SK-N-SH (cell line): Measurements from ENCODE around the gene GARRE1. TPM values are rescaled to one million over a fixed set of nuclear protein-coding genes. Genes with fewer than 3 reads are reported as not detected.

Source experiments
- CTCF ChIA-PET: fragments of 300-600, 350-600 bp; formaldehyde crosslinking; extraction: SDS; loops from one replicate; lab custom pipeline; 2021; lab: Yijun Ruan, JAX
- POLR2A ChIA-PET: fragments of 350-600 bp; sonication (Branson Sonifier 250); formaldehyde crosslinking; extraction: SDS; loops from one replicate; lab custom pipeline; 2020; ENCODE audit warnings: antibody characterized with exemption, inconsistent platforms; lab: Yijun Ruan, JAX
- DNase-seq: peaks from one replicate; pipeline ENCODE4 v3.0.0; 2012
- H2AFZ ChIP-seq: fragments of 200-600 bp; sonication (generic); 2 replicates; pipeline ENCODE4 v1.8.1; 2016; ENCODE audit warnings: antibody characterized with exemption, mild to moderate bottlenecking, low read depth
- H3F3A ChIP-seq: fragments of 200-600 bp; sonication (generic); replicated peaks from 2 replicates; pipeline ENCODE3; 2016; ENCODE audit warnings: antibody characterized with exemption, mild to moderate bottlenecking; ENCODE audit not compliant: insufficient read depth
- H3K27ac ChIP-seq, 2 experiments: fragments of 200-500 bp in 1 of 2; fragments of 200-600 bp in 1 of 2; sonication (Bioruptor generic) in 1 of 2; sonication (generic), shearing (Covaris generic) in 1 of 2; 2 replicates each; pipeline versions ENCODE4 v1.5.1 to v1.6.1; 2014 to 2016; ENCODE audit warnings: low read depth in 2 of 2, inconsistent platforms in 1 of 2, low read length in 1 of 2, mild to moderate bottlenecking in 1 of 2, mixed read lengths in 1 of 2
- H3K27me3 ChIP-seq: fragments of 200-600 bp; sonication (generic), shearing (Covaris generic); 2 replicates; pipeline ENCODE4 v1.6.1; 2016; ENCODE audit warnings: mixed run types; ENCODE audit not compliant: insufficient read depth
- H3K36me3 ChIP-seq, 2 experiments: fragments of 200-500 bp in 1 of 2; fragments of 200-600 bp in 1 of 2; sonication (Bioruptor generic) in 1 of 2; sonication (generic) in 1 of 2; replicated peaks in 1 of 2; 2 replicates each; pipeline versions ENCODE3 to v1.5.1; 2014 to 2016; ENCODE audit warnings: low read length in 1 of 2, mild to moderate bottlenecking in 1 of 2; ENCODE audit not compliant: insufficient read depth in 2 of 2, control insufficient read depth in 1 of 2
- H3K4me1 ChIP-seq, 2 experiments: fragments of 200-500 bp in 1 of 2; fragments of 200-600 bp in 1 of 2; sonication (Bioruptor generic) in 1 of 2; sonication (generic), shearing (Covaris generic) in 1 of 2; 2 replicates each; pipeline versions ENCODE4 v1.5.1 to v1.6.1; 2014 to 2016; ENCODE audit warnings: low read depth in 1 of 2, low read length in 1 of 2, mixed run types in 1 of 2; ENCODE audit not compliant: insufficient read depth in 2 of 2, control insufficient read depth in 1 of 2
- H3K4me2 ChIP-seq: fragments of 200-600 bp; sonication (generic), shearing (Covaris generic); 2 replicates; pipeline ENCODE4 v1.6.1; 2017; ENCODE audit warnings: mixed run types
- H3K4me3 ChIP-seq, 2 experiments: fragments of 200-500 bp in 1 of 2; fragments of 200-600 bp in 1 of 2; sonication (Bioruptor generic) in 1 of 2; sonication (generic), shearing (Covaris generic) in 1 of 2; 2 replicates each; pipeline versions ENCODE4 v1.5.1 to v1.8.1; 2014 to 2016; ENCODE audit warnings: low read depth in 2 of 2, inconsistent platforms in 1 of 2, low read length in 1 of 2, mild to moderate bottlenecking in 1 of 2, mixed read lengths in 1 of 2, moderate library complexity in 1 of 2
- H3K79me2 ChIP-seq: fragments of 200-600 bp; sonication (generic); 2 replicates; pipeline ENCODE4 v1.8.1; 2017; ENCODE audit warnings: mild to moderate bottlenecking; ENCODE audit not compliant: insufficient read depth
- H3K9ac ChIP-seq: fragments of 200-600 bp; sonication (generic); 2 replicates; pipeline ENCODE4 v1.6.1; 2017; ENCODE audit warnings: mixed run types
- H3K9me2 ChIP-seq: fragments of 200-600 bp; sonication (generic); 2 replicates; pipeline ENCODE4 v1.6.1; 2017; ENCODE audit warnings: mixed run types
- H3K9me3 ChIP-seq: fragments of 200-600 bp; sonication (generic); 2 replicates; pipeline ENCODE4 v1.6.1; 2017; ENCODE audit warnings: mixed run types, mild to moderate bottlenecking, moderate library complexity
- H4K20me1 ChIP-seq: fragments of 200-600 bp; sonication (generic); 2 replicates; pipeline ENCODE4 v1.6.1; 2017; ENCODE audit warnings: mild to moderate bottlenecking, mixed run types; ENCODE audit not compliant: insufficient read depth
- CHD2 ChIP-seq: fragments of 150-350 bp; IDR thresholded peaks from 2 replicates; pipeline ENCODE4 v1.6.1; 2018; ENCODE audit warnings: low read length; ENCODE audit not compliant: partially characterized antibody
- CTCF ChIP-seq: fragments of 200-600 bp; sonication (generic); IDR thresholded peaks from 2 replicates; pipeline ENCODE4 v1.6.1; 2017; ENCODE audit warnings: antibody characterized with exemption, mild to moderate bottlenecking, moderate library complexity
- ELF1 ChIP-seq: IDR thresholded peaks from 2 replicates; pipeline ENCODE4 v1.4.0; 2012
- EP300 ChIP-seq, 2 experiments: IDR thresholded peaks; 2 replicates each; pipeline versions ENCODE4 v1.4.0 to v1.6.1; 2012; ENCODE audit warnings: borderline replicate concordance in 1 of 2, low read depth in 1 of 2, low read length in 1 of 2
- EZH2phosphoT487 ChIP-seq: fragments of 200-600 bp; sonication (generic); IDR thresholded peaks from 2 replicates; pipeline ENCODE4 v1.6.1; 2017; ENCODE audit warnings: low read depth, mixed run types, mild to moderate bottlenecking, antibody characterized with exemption, moderate library complexity, borderline replicate concordance
- FOSL2 ChIP-seq: IDR thresholded peaks from 2 replicates; pipeline ENCODE4 v1.4.0; 2012; ENCODE audit warnings: low read depth, mild to moderate bottlenecking, moderate library complexity, borderline replicate concordance
- FOXM1 ChIP-seq: IDR thresholded peaks from 2 replicates; pipeline ENCODE4 v1.4.0; 2012; ENCODE audit warnings: low read depth, mild to moderate bottlenecking
- GABPA ChIP-seq: IDR thresholded peaks from 2 replicates; pipeline ENCODE4 v1.4.0; 2012; ENCODE audit warnings: low read depth, mild to moderate bottlenecking
- GATA2 ChIP-seq: sonication (generic); formaldehyde crosslinking; IDR thresholded peaks from 2 replicates; pipeline ENCODE4 v1.5.0; 2020; ENCODE audit warnings: mild to moderate bottlenecking, missing genetic modification reagents
- MAX ChIP-seq: IDR thresholded peaks from 2 replicates; pipeline ENCODE4 v1.4.0; 2012; ENCODE audit warnings: low read depth
- MXI1 ChIP-seq: IDR thresholded peaks from 2 replicates; pipeline ENCODE4 v1.6.1; 2012; ENCODE audit warnings: mild to moderate bottlenecking, low read depth, low read length, improper control_type of control experiment
- NFIC ChIP-seq: IDR thresholded peaks from 2 replicates; pipeline ENCODE4 v1.4.0; 2012; ENCODE audit warnings: borderline replicate concordance
- POLR2AphosphoS5 ChIP-seq: IDR thresholded peaks from 2 replicates; pipeline ENCODE4 v1.6.1; 2012; ENCODE audit warnings: low read depth, low read length
- REST ChIP-seq: IDR thresholded peaks from 2 replicates; pipeline ENCODE4 v1.6.1; 2012; ENCODE audit warnings: mild to moderate bottlenecking, low read depth, low read length, moderate library complexity
- SIN3A ChIP-seq: IDR thresholded peaks from 2 replicates; pipeline ENCODE4 v1.6.1; 2012; ENCODE audit warnings: low read depth, mild to moderate bottlenecking, low read length, moderate library complexity, borderline replicate concordance
- SMC3 ChIP-seq: IDR thresholded peaks from 2 replicates; pipeline ENCODE4 v1.6.1; 2012; ENCODE audit warnings: low read depth, low read length, improper control_type of control experiment
- TAF1 ChIP-seq: IDR thresholded peaks from 2 replicates; pipeline ENCODE4 v1.6.1; 2012; ENCODE audit warnings: low read depth, mild to moderate bottlenecking, low read length, moderate library complexity, borderline replicate concordance
- TCF12 ChIP-seq: IDR thresholded peaks from 2 replicates; pipeline ENCODE4 v1.4.0; 2012
- TEAD4 ChIP-seq: IDR thresholded peaks from 2 replicates; pipeline ENCODE4 v1.4.0; 2012; ENCODE audit warnings: mild to moderate bottlenecking, borderline replicate concordance; ENCODE audit not compliant: insufficient read depth
- WGBS: methylation state at CpG from one replicate; pipeline ENCODE4 v1.1.6; 2017; ENCODE audit warnings: low lambda C conversion rate; 5-methylcytosine and 5-hydroxymethylcytosine counted together
- polyA plus RNA-seq, 3 experiments: library from polyadenylated mRNA; depleted of rRNA; stranded (reverse); fragments of >200 nt; gene quantifications; 2 replicates each; pipeline ENCODE4 v1.2.3, GENCODE V29; 2012
- TF ChIP-seq, protein P1 (sequence below): fragments of 150-350 bp; IDR thresholded peaks from 2 replicates; pipeline ENCODE4 v1.6.1; 2017; ENCODE audit warnings: antibody characterized with exemption, low read length, low read depth, borderline replicate concordance

GARRE1 gene
- polyA plus RNA-seq, 1 of the 3 experiments (the other 2 are of a cell fraction) = 9.7 TPM

DNA sequence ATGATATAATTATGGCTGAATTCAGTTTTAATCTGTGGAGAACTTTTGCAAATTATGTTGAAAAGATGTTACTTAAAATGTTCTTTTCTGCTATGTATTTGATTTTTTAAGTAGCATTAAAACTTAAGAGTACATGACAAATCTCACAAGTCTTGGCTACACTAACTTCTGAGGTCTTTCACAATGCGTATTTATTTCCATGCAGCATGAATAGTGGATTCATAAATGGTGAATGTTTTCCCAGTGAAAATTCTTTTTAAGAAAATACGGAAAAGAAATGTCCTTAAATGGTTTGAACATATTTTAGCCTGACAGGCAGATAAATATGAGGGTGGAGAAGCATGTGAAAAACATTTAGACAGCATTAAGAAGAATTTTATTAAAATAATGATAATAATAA lies 30.2 kb downstream of the GARRE1 start:
- Histone ChIP-seq H3K4me3 (no peak overlapping the region), H2AFZ (no peak overlapping the region), H3K36me3 (peaks cover 0 to 12% of the 10 kb centered on the region in 2 experiments), H3K9me2 (no peaks in the 10 kb centered on the region), H3K27ac (no peak overlapping the region), H4K20me1 (no peaks in the 10 kb centered on the region), H3K9ac (no peak overlapping the region), H3K27me3 (no peaks in the 10 kb centered on the region), H3K4me2 (no peak overlapping the region), H3F3A (peaks cover 11% of the 10 kb centered on the region), H3K9me3 (no peaks in the 10 kb centered on the region), H3K79me2 (peaks cover 46% of the 10 kb centered on the region), H3K4me1 (peaks cover 2 to 10% of the 10 kb centered on the region in 2 experiments; a peak in 2 of 4 replicates)
- 94% methylated on average over 2 of the region's 2 CpGs for WGBS
- DNase-seq = no peak
- ChIA-PET CTCF (no interaction called here), POLR2A (no interaction called here)
- TF ChIP-seq EZH2phosphoT487 = no peak
- TF ChIP-seq GABPA = no peak
- TF ChIP-seq SMC3 = no peak
- no peak for TF ChIP-seq CHD2
- TF ChIP-seq NFIC = no peak
- TF ChIP-seq TEAD4 = no peak
- no peak for TF ChIP-seq POLR2AphosphoS5
- TF ChIP-seq TAF1 = no peak
- no peak for TF ChIP-seq REST
- no peak for TF ChIP-seq SIN3A
- no peak for TF ChIP-seq CTCF
- no peak for TF ChIP-seq TCF12
- TF ChIP-seq, protein P1, sequence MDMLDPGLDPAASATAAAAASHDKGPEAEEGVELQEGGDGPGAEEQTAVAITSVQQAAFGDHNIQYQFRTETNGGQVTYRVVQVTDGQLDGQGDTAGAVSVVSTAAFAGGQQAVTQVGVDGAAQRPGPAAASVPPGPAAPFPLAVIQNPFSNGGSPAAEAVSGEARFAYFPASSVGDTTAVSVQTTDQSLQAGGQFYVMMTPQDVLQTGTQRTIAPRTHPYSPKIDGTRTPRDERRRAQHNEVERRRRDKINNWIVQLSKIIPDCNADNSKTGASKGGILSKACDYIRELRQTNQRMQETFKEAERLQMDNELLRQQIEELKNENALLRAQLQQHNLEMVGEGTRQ = no peak
- TF ChIP-seq MAX = no peak
- TF ChIP-seq MXI1 = no peak
- TF ChIP-seq FOSL2 = no peak
- no peak for TF ChIP-seq ELF1
- no peak for TF ChIP-seq GATA2 (CRISPR knock-in tag)
- TF ChIP-seq FOXM1 = no peak
- no peak for TF ChIP-seq EP300 (IDR thresholded peaks at IDR 0.05; ENCODE audit: borderline replicate concordance in 1 of 2, low read depth in 1 of 2, low read length in 1 of 2)
